OCI-LY1 (cell line): ENCODE results near the gene NOP53.
"Not testable (repeated sequence)": the region's sequence is repeated elsewhere in the genome, so short reads cannot be mapped to it uniquely, and the experiment has no call there.

ENCODE experiments used
- H2AFZ ChIP-seq: fragments of 200-600 bp; sonication (generic), shearing (Covaris generic); 2 replicates; pipeline ENCODE4 v1.6.0; 2014; ENCODE audit warnings: antibody characterized with exemption, mild to moderate bottlenecking, low read length
- H3F3A ChIP-seq: fragments of 200-600 bp; sonication (generic), shearing (Covaris generic); 2 replicates; pipeline ENCODE4 v1.6.0; 2014; ENCODE audit warnings: mild to moderate bottlenecking, antibody characterized with exemption, low read length, moderate library complexity; ENCODE audit not compliant: insufficient read depth
- H3K27ac ChIP-seq: fragments of 200-600 bp; sonication (generic); 2 replicates; pipeline ENCODE4 v1.5.1; 2014; ENCODE audit warnings: low read length, mixed run types, mild to moderate bottlenecking, low read depth; ENCODE audit not compliant: poor library complexity, severe bottlenecking
- H3K27me3 ChIP-seq: fragments of 200-600 bp; sonication (generic); 2 replicates; pipeline ENCODE4 v1.6.0; 2014; ENCODE audit warnings: antibody characterized with exemption, mild to moderate bottlenecking, low read length, moderate library complexity; ENCODE audit not compliant: insufficient read depth
- H3K36me3 ChIP-seq: fragments of 200-600 bp; sonication (generic); 2 replicates; pipeline ENCODE4 v1.6.1; 2014; ENCODE audit warnings: mild to moderate bottlenecking, antibody characterized with exemption, low read length, moderate library complexity, mixed read lengths; ENCODE audit not compliant: insufficient read depth
- H3K4me1 ChIP-seq: fragments of 200-600 bp; sonication (generic); 2 replicates; pipeline ENCODE4 v1.5.1; 2014; ENCODE audit warnings: mild to moderate bottlenecking, low read length, moderate library complexity; ENCODE audit not compliant: insufficient read depth, severe bottlenecking
- H3K4me2 ChIP-seq: fragments of 200-600 bp; sonication (generic), shearing (Covaris generic); 2 replicates; pipeline ENCODE4 v1.6.1; 2014; ENCODE audit warnings: low read length
- H3K4me3 ChIP-seq: fragments of 200-600 bp; sonication (generic); 2 replicates; pipeline ENCODE4 v1.5.1; 2014; ENCODE audit warnings: low read length, low read depth, mild to moderate bottlenecking, mixed read lengths; ENCODE audit not compliant: poor library complexity, severe bottlenecking
- H3K79me2 ChIP-seq: fragments of 200-600 bp; shearing (Covaris generic); 2 replicates; pipeline ENCODE4 v1.6.1; 2016; ENCODE audit warnings: mixed run types, low read length, mixed read lengths; ENCODE audit not compliant: insufficient read depth
- H3K9ac ChIP-seq: fragments of 200-600 bp; sonication (generic), shearing (Covaris generic); 2 replicates; pipeline ENCODE4 v1.6.1; 2014; ENCODE audit warnings: mild to moderate bottlenecking, low read length, mixed read lengths
- H3K9me2 ChIP-seq: fragments of 200-600 bp; sonication (generic), shearing (Covaris generic); 2 replicates; pipeline ENCODE4 v1.6.1; 2014; ENCODE audit warnings: low read depth, mild to moderate bottlenecking, low read length, mixed read lengths
- H3K9me3 ChIP-seq: fragments of 200-600 bp; shearing (Covaris generic); 2 replicates; pipeline ENCODE4 v1.6.1; 2014; ENCODE audit warnings: low read length, mixed read lengths
- H4K20me1 ChIP-seq: fragments of 200-600 bp; sonication (generic), shearing (Covaris generic); 2 replicates; pipeline ENCODE4 v1.6.0; 2016; ENCODE audit warnings: mild to moderate bottlenecking, low read length; ENCODE audit not compliant: insufficient read depth
- EZH2 ChIP-seq: fragments of 200-600 bp; sonication (generic), shearing (Covaris generic); IDR thresholded peaks from 2 replicates; pipeline ENCODE4 v1.8.0; 2017; ENCODE audit warnings: borderline replicate concordance, mixed run types, mild to moderate bottlenecking, antibody characterized with exemption, low read length, moderate library complexity, mixed read lengths
- TF ChIP-seq, protein P1 (sequence below): fragments of 200-600 bp; sonication (generic), shearing (Covaris generic); IDR thresholded peaks from 2 replicates; pipeline ENCODE4 v1.5.1; 2017; ENCODE audit warnings: mild to moderate bottlenecking, antibody characterized with exemption, low read length, moderate library complexity, mixed read lengths

Gene NOP53

GRCh38 chr19:47801270-47801669, 55.9 kb downstream of the NOP53 start:
- TF ChIP-seq, protein P1, sequence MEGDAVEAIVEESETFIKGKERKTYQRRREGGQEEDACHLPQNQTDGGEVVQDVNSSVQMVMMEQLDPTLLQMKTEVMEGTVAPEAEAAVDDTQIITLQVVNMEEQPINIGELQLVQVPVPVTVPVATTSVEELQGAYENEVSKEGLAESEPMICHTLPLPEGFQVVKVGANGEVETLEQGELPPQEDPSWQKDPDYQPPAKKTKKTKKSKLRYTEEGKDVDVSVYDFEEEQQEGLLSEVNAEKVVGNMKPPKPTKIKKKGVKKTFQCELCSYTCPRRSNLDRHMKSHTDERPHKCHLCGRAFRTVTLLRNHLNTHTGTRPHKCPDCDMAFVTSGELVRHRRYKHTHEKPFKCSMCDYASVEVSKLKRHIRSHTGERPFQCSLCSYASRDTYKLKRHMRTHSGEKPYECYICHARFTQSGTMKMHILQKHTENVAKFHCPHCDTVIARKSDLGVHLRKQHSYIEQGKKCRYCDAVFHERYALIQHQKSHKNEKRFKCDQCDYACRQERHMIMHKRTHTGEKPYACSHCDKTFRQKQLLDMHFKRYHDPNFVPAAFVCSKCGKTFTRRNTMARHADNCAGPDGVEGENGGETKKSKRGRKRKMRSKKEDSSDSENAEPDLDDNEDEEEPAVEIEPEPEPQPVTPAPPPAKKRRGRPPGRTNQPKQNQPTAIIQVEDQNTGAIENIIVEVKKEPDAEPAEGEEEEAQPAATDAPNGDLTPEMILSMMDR = no peak
- no peak for TF ChIP-seq EZH2
- Histone ChIP-seq H3K9ac (no peak overlapping the region), H3K4me3 (no peak overlapping the region), H3K27ac (no peak overlapping the region), H3K27me3 (peaks cover 5% of the 10 kb centered on the region; the same call in 1 of the 2 replicates), H3K36me3 (no peaks in the 10 kb centered on the region), H3K79me2 (no peaks in the 10 kb centered on the region), H3K4me2 (no peak overlapping the region), H2AFZ (no peak overlapping the region), H3K9me3 (no peaks in the 10 kb centered on the region; the same call in 1 of the 2 replicates), H3K4me1 (no peaks in the 10 kb centered on the region), H4K20me1 (no peaks in the 10 kb centered on the region), H3F3A (no peaks in the 10 kb centered on the region), H3K9me2 (no peaks in the 10 kb centered on the region)

GRCh38 chr19:47802521-47803043, 57.2 kb downstream of the NOP53 start:
- Histone ChIP-seq H3K9ac (no peak overlapping the region), H3K27me3 (peaks cover 5% of the 10 kb centered on the region; the same call in 1 of the 2 replicates), H3K9me3 (no peaks in the 10 kb centered on the region; the same call in 1 of the 2 replicates), H3F3A (no peaks in the 10 kb centered on the region), H3K4me1 (no peaks in the 10 kb centered on the region), H3K36me3 (no peaks in the 10 kb centered on the region), H3K4me3 (no peak overlapping the region), H2AFZ (no peak overlapping the region), H3K9me2 (no peaks in the 10 kb centered on the region), H4K20me1 (no peaks in the 10 kb centered on the region), H3K27ac (no peak overlapping the region), H3K4me2 (no peak overlapping the region), H3K79me2 (no peaks in the 10 kb centered on the region)
- no peak for TF ChIP-seq EZH2
- TF ChIP-seq, protein P1 = no peak

DNA sequence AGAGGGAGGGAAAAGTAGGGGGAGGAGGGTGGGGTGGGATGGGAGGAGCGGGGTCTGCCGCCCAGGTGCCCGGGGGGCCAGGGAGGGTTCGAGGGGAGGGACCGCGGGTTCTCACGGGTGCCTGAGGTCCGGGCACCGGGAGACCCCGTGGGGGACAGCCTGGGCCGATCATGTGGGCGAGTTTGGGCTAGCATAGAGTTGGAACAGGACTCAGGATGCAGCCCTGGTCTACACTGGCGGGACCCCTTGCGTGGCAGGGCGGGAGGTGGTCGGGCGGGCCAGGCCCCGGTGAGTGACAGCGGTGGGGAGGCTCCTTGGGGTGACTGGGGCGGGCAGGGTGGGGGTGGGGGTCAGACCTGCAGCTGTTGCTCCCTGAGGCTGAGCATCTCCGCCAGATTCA, 57.8 kb downstream of the NOP53 start:
- not testable (repeated sequence) for H3F3A ChIP-seq, H3K79me2 ChIP-seq, H3K36me3 ChIP-seq, H3K9ac ChIP-seq, H3K9me2 ChIP-seq, H3K9me3 ChIP-seq, H3K27me3 ChIP-seq, H3K4me2 ChIP-seq, H4K20me1 ChIP-seq, H3K4me3 ChIP-seq, H3K27ac ChIP-seq, H3K4me1 ChIP-seq, H2AFZ ChIP-seq

GRCh38 chr19:47803671-47804070, 58.3 kb downstream of the NOP53 start:
- H3K4me1 ChIP-seq, H3K27me3 ChIP-seq, H3K79me2 ChIP-seq, H3K27ac ChIP-seq, H2AFZ ChIP-seq, H3K9me2 ChIP-seq, H4K20me1 ChIP-seq, H3K4me3 ChIP-seq, H3K9ac ChIP-seq, H3K36me3 ChIP-seq, H3F3A ChIP-seq, H3K9me3 ChIP-seq, H3K4me2 ChIP-seq: not testable (repeated sequence)

- H3K4me3 ChIP-seq, H3K9me2 ChIP-seq, H3K27me3 ChIP-seq, H2AFZ ChIP-seq, H4K20me1 ChIP-seq, H3K79me2 ChIP-seq, H3K36me3 ChIP-seq, H3K9ac ChIP-seq, H3F3A ChIP-seq, H3K4me1 ChIP-seq, H3K27ac ChIP-seq, H3K9me3 ChIP-seq, H3K4me2 ChIP-seq: not testable (repeated sequence)
Observed at GRCh38 chr19:47804451-47804850, 59.1 kb downstream of the NOP53 start, which contains the start of gene TPRX1. Gene TPRX1 (minus strand): TSS chr19:47804551. CDS start chr19:47804539, 12 bp downstream.
